ENCODE measurements around the gene KLF12. TPM values are rescaled to one million over a fixed set of nuclear protein-coding genes. Genes with fewer than 3 reads are reported as not detected.

KLF12 gene
- total and polyA plus RNA-seq, 2 experiments from 2014 or later = 5.1 to 13.9 TPM

GRCh38 chr13:74090869-74091605 lies 43.2 kb downstream of the KLF12 start:
- no peak overlapping the region for H3K4me3 ChIP-seq
- no peaks in the 10 kb centered on the region for H3K4me1 ChIP-seq (ENCODE audit: insufficient read depth)
- no peak overlapping the region for H2AFZ ChIP-seq
- DNase-seq (ENCODE audit: low spot score) = no peak
- no peaks in the 10 kb centered on the region for H3K9me3 ChIP-seq (ENCODE audit: low read depth)
- no peak overlapping the region for H3K27ac ChIP-seq
- 97% methylated on average over 4 of the region's 4 CpGs for WGBS (ENCODE audit: low lambda C conversion rate, missing lambda C conversion rate)
- H3K9me2 ChIP-seq (replicated peaks; ENCODE audit: insufficient read depth) = no peaks in the 10 kb centered on the region
- no peaks in the 10 kb centered on the region for H3K36me3 ChIP-seq (replicated peaks; ENCODE audit: insufficient read depth, low read depth)
- no peaks in the 10 kb centered on the region for H3K27me3 ChIP-seq
- H3K4me2 ChIP-seq = no peak overlapping the region
- H3K79me2 ChIP-seq = peaks cover 57% of the 10 kb centered on the region
- TF ChIP-seq EZH2phosphoT487 (IDR thresholded peaks at IDR 0.05; ENCODE audit: low read depth, severe bottlenecking, unreplicated experiment) = no peak
- TF ChIP-seq EZH2 (IDR thresholded peaks at IDR 0.05; ENCODE audit: borderline replicate concordance) = no peak
- TF ChIP-seq, protein P1, sequence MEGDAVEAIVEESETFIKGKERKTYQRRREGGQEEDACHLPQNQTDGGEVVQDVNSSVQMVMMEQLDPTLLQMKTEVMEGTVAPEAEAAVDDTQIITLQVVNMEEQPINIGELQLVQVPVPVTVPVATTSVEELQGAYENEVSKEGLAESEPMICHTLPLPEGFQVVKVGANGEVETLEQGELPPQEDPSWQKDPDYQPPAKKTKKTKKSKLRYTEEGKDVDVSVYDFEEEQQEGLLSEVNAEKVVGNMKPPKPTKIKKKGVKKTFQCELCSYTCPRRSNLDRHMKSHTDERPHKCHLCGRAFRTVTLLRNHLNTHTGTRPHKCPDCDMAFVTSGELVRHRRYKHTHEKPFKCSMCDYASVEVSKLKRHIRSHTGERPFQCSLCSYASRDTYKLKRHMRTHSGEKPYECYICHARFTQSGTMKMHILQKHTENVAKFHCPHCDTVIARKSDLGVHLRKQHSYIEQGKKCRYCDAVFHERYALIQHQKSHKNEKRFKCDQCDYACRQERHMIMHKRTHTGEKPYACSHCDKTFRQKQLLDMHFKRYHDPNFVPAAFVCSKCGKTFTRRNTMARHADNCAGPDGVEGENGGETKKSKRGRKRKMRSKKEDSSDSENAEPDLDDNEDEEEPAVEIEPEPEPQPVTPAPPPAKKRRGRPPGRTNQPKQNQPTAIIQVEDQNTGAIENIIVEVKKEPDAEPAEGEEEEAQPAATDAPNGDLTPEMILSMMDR (IDR thresholded peaks at IDR 0.05; ENCODE audit: poor library complexity) = no peak
- no peaks in the 10 kb centered on the region for H4K20me1 ChIP-seq (ENCODE audit: insufficient read depth, poor library complexity, severe bottlenecking)

DNA sequence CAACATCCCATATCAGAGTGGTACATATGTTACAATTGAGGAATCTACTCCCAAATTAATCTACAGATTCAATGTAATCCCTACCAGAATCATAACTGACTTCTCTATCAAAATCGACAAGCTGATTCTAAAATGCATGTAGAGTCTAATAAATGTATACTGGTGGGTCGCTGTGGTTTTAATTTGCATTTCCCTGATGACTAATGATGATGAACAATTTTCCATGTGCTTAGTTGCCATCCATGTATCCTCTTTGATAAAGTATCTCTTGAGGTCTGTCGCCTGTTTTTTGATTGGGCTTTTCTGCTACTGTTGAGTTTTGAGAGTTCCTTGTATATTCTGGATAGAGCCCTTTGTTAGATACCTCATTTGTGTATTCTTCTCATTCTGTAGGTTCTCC lies 43.8 kb downstream of the KLF12 start:
- Histone ChIP-seq H3K9me2 (replicated peaks; ENCODE audit: insufficient read depth) (no peaks in the 10 kb centered on the region), H3K36me3 (replicated peaks; ENCODE audit: insufficient read depth, low read depth) (no peaks in the 10 kb centered on the region), H3K9me3 (ENCODE audit: low read depth) (no peaks in the 10 kb centered on the region), H3K4me1 (ENCODE audit: insufficient read depth) (no peaks in the 10 kb centered on the region), H2AFZ (no peak overlapping the region), H3K27ac (no peak overlapping the region), H3K27me3 (no peaks in the 10 kb centered on the region), H3K79me2 (peaks cover 53% of the 10 kb centered on the region), H4K20me1 (ENCODE audit: insufficient read depth, poor library complexity, severe bottlenecking) (no peaks in the 10 kb centered on the region), H3K4me2 (no peak overlapping the region), H3K4me3 (no peak overlapping the region)
- 100% methylated on average over 3 of the region's 3 CpGs for WGBS (ENCODE audit: low lambda C conversion rate, missing lambda C conversion rate)
- no peak for DNase-seq (ENCODE audit: low spot score)
- TF ChIP-seq, protein P1 (IDR thresholded peaks at IDR 0.05; ENCODE audit: poor library complexity) = no peak
- no peak for TF ChIP-seq EZH2 (IDR thresholded peaks at IDR 0.05; ENCODE audit: borderline replicate concordance)
- TF ChIP-seq EZH2phosphoT487 (IDR thresholded peaks at IDR 0.05; ENCODE audit: low read depth, severe bottlenecking, unreplicated experiment) = no peak

DNA sequence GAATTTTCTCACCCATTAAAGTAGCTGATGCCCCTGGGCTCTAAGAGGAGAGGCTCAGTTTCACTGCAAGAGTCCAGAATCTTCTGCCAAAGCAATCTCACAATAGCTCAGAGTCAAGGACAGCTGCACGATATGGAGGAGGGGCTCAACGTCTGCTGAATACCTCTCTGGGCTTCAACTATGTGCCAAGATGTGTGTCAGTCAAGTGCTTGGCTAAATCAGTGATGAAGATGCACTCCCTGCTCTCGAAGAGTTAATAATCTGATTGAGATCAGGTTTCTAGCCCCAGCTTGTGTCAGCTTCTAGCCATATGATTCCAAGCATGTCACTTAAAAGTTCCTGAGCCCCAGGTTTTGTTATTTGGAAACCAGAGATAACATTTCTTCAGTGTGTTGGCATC lies 46.8 kb downstream of the KLF12 start:
- Histone ChIP-seq H4K20me1 (ENCODE audit: insufficient read depth, poor library complexity, severe bottlenecking) (no peaks in the 10 kb centered on the region), H3K79me2 (peaks cover 63% of the 10 kb centered on the region), H2AFZ (no peak overlapping the region), H3K27ac (no peak overlapping the region), H3K9me2 (replicated peaks; ENCODE audit: insufficient read depth) (no peaks in the 10 kb centered on the region), H3K9me3 (ENCODE audit: low read depth) (no peaks in the 10 kb centered on the region), H3K4me2 (no peak overlapping the region), H3K36me3 (replicated peaks; ENCODE audit: insufficient read depth, low read depth) (no peaks in the 10 kb centered on the region), H3K4me1 (ENCODE audit: insufficient read depth) (peaks cover 1% of the 10 kb centered on the region), H3K4me3 (no peak overlapping the region), H3K27me3 (no peaks in the 10 kb centered on the region)
- TF ChIP-seq, protein P1 (IDR thresholded peaks at IDR 0.05; ENCODE audit: poor library complexity) = no peak
- 88% methylated on average over 3 of the region's 3 CpGs for WGBS (ENCODE audit: low lambda C conversion rate, missing lambda C conversion rate)
- no peak for DNase-seq (ENCODE audit: low spot score)
